Upper lobe of left lung (tissue), 6 donors: ENCODE measurements around the gene NCL. TPM values are rescaled to one million over a fixed set of nuclear protein-coding genes. Genes with fewer than 3 reads are reported as not detected.

Experiments used
- ATAC-seq, 2 donors: fragments of 200-7000 bp; cut with Tn5 transposase; one replicate each; pipeline ENCODE4 v1.9.1; 2022; ENCODE audit warnings: mild to moderate bottlenecking in 2 of 2, moderate library complexity in 2 of 2; ENCODE audit not compliant: low FRiP score in 2 of 2
- DNase-seq, 2 donors: peaks; one replicate each; pipeline ENCODE4 v3.0.0-alpha.2; 2019 to 2020
- H3K27ac ChIP-seq, 4 donors: fragments of 200-600 bp; sonication (generic); one replicate each; pipeline ENCODE4 v1.5.1; 2016 to 2019
- H3K27me3 ChIP-seq, 4 donors: fragments of 200-600 bp; sonication (generic); one replicate each; pipeline ENCODE4 v1.5.1; 2017 to 2019
- H3K36me3 ChIP-seq, 4 donors: fragments of 200-600 bp; sonication (generic); one replicate each; pipeline ENCODE4 v1.5.1; 2016 to 2019
- H3K4me1 ChIP-seq, 4 donors: fragments of 200-600 bp; sonication (generic); one replicate each; pipeline ENCODE4 v1.5.1; 2018 to 2019
- H3K4me3 ChIP-seq, 4 donors: fragments of 200-600 bp; sonication (generic); one replicate each; pipeline ENCODE4 v1.5.1; 2017 to 2019; ENCODE audit warnings: mild to moderate bottlenecking in 2 of 4, moderate library complexity in 1 of 4
- H3K9me3 ChIP-seq, 4 donors: fragments of 200-600 bp; sonication (generic); one replicate each; pipeline ENCODE4 v1.5.1; 2018 to 2019
- CTCF ChIP-seq, 6 experiments: fragments of 450-650 bp in 4 of 6; fragments of 200-600 bp in 2 of 6; sonication (generic) in 2 of 6; IDR thresholded peaks; one replicate each; pipeline ENCODE4 v1.5.1; 2016 to 2019; ENCODE audit warnings: antibody characterized with exemption in 6 of 6
- EP300 ChIP-seq, 4 donors: sonication (generic); formaldehyde crosslinking; IDR thresholded peaks; one replicate each; pipeline ENCODE4 v1.5.1; 2017; ENCODE audit warnings: antibody characterized with exemption in 4 of 4, control low read depth in 2 of 4
- POLR2A ChIP-seq, 4 donors: fragments of 450-650 bp; IDR thresholded peaks; one replicate each; pipeline ENCODE4 v1.5.1; 2016 to 2017; ENCODE audit warnings: antibody characterized with exemption in 4 of 4, mild to moderate bottlenecking in 2 of 4
- POLR2AphosphoS5 ChIP-seq, 2 donors: sonication (generic); formaldehyde crosslinking; IDR thresholded peaks; one replicate each; pipeline ENCODE4 v1.5.1; 2017; ENCODE audit warnings: antibody characterized with exemption in 2 of 2
- WGBS, 2 donors: methylation state at CpG; one replicate each; pipeline ENCODE4 v1.1.5; 2017 to 2018; 5-methylcytosine and 5-hydroxymethylcytosine counted together
- total RNA-seq, 6 donors: library from RNA; depleted of rRNA in 4 of 6; stranded (reverse); fragments of >200 nt in 4 of 6; gene quantifications; one replicate each; pipeline versions ENCODE4 v1.1.0 to v1.2.1, GENCODE V29; 2016 to 2021
- donor health status: DM: no; HTN: no; CAD: no; lungs with moderate emphysema.
- donor health status: DM: no; HTN: yes; CAD: no; lungs with severe emphysema.

The NCL gene
- total RNA-seq, 6 donors from 2014 or later, result 113 to 299 (median 194) TPM

GRCh38 chr2:231480781-231481180 lies 16.5 kb upstream of the NCL start:
- no peaks in the 10 kb centered on the region for H3K36me3 ChIP-seq
- H3K4me1 ChIP-seq, result peaks cover 2 to 14% (median 6%) of the 10 kb centered on the region in 4 donors
- no peaks in the 10 kb centered on the region for H3K9me3 ChIP-seq
- ATAC-seq (no peak), DNase-seq (no peak)
- no peaks in the 10 kb centered on the region for H3K27me3 ChIP-seq
- TF ChIP-seq CTCF (IDR thresholded peaks at IDR 0.05), result no peak
- no peak for TF ChIP-seq POLR2AphosphoS5 (IDR thresholded peaks at IDR 0.05)
- TF ChIP-seq POLR2A (IDR thresholded peaks at IDR 0.05), result no peak
- no peak for TF ChIP-seq EP300 (IDR thresholded peaks at IDR 0.05)
- no peak overlapping the region for H3K27ac ChIP-seq
- H3K4me3 ChIP-seq, result no peak overlapping the region
- whole genome bisulfite sequencing, 2 donors, result 72 to 100% methylated on average over 1 to 3 of the region's 3 CpGs

- H3K27ac ChIP-seq, result no peak overlapping the region
- no peaks in the 10 kb centered on the region for H3K27me3 ChIP-seq
- no peaks in the 10 kb centered on the region for H3K9me3 ChIP-seq
- no peak for DNase-seq
- no peak overlapping the region for H3K4me3 ChIP-seq
- TF ChIP-seq CTCF (IDR thresholded peaks at IDR 0.05), result no peak
- TF ChIP-seq EP300 (IDR thresholded peaks at IDR 0.05), result no peak
- TF ChIP-seq POLR2AphosphoS5 (IDR thresholded peaks at IDR 0.05), result no peak
- no peak for TF ChIP-seq POLR2A (IDR thresholded peaks at IDR 0.05)
- H3K36me3 ChIP-seq, result no peaks in the 10 kb centered on the region
- H3K4me1 ChIP-seq, result peaks cover 2 to 14% (median 6%) of the 10 kb centered on the region in 4 donors
- ATAC-seq, result no peak
- 90 to 93% methylated on average over 9 of the region's 9 CpGs for WGBS, 2 donors
Observed at GRCh38 chr2:231479455-231479854, 15.2 kb upstream of the NCL start.

DNA sequence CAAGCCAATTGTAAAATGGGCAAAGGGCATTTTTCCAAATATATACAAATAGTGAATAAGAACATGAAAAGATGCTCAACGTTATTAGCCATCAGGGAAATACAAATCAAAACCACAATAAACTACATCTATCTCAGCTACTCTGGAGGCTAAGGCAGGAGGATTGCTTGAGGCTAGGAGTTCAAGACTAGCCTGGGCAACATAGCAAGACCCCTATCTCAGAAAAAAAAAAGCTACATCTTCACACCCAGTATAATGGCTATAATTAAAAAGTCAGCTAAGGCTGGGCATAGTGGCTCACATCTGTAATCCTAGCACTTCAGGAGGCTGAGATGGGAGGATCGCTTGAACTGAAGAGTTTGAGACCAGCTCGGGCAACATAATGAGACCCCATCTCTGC lies 12.6 kb upstream of the NCL start:
- 77 to 78% methylated on average over 3 of the region's 3 CpGs for WGBS, 2 donors
- DNase-seq (no peak), ATAC-seq (no peak)
- no peak for TF ChIP-seq POLR2AphosphoS5 (IDR thresholded peaks at IDR 0.05)
- TF ChIP-seq EP300 (IDR thresholded peaks at IDR 0.05), result no peak
- TF ChIP-seq CTCF (IDR thresholded peaks at IDR 0.05), result no peak
- TF ChIP-seq POLR2A (IDR thresholded peaks at IDR 0.05), result no peak
- Histone ChIP-seq H3K27me3 (no peaks in the 10 kb centered on the region), H3K27ac (no peak overlapping the region), H3K4me1 (peaks cover 0 to under 1% (median 0%) of the 10 kb centered on the region in 4 donors), H3K36me3 (no peaks in the 10 kb centered on the region), H3K4me3 (no peak overlapping the region), H3K9me3 (no peaks in the 10 kb centered on the region)

DNA sequence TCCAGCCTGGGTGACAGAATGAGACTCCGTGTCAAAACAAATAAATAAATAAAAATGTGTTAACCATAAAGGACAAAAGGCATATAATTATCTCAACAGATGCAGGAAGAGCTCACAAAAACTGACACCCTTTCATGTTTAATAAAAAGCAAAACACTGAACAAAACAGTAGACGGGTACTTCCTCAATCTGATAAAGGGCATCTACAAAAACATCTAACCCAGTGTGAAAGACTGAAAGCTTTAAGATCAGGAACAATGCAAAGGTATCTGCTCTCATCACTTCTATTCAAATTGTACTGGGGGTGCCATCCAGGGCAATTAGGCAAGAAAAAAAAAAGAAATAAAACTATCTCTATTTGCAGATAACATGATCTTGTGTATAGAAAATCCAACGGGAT lies 11.7 kb upstream of the NCL start:
- no peak for ATAC-seq
- no peak overlapping the region for H3K27ac ChIP-seq
- H3K4me1 ChIP-seq, result no peaks in the 10 kb centered on the region
- WGBS, 2 donors, result 39 to 53% methylated on average over 3 of the region's 3 CpGs
- TF ChIP-seq POLR2A (IDR thresholded peaks at IDR 0.05), result no peak
- TF ChIP-seq EP300 (IDR thresholded peaks at IDR 0.05), result no peak
- TF ChIP-seq CTCF (IDR thresholded peaks at IDR 0.05), result no peak
- TF ChIP-seq POLR2AphosphoS5 (IDR thresholded peaks at IDR 0.05), result no peak
- no peaks in the 10 kb centered on the region for H3K27me3 ChIP-seq
- no peaks in the 10 kb centered on the region for H3K36me3 ChIP-seq
- H3K4me3 ChIP-seq, result no peak overlapping the region
- no peak for DNase-seq
- H3K9me3 ChIP-seq, result no peaks in the 10 kb centered on the region

GRCh38 chr2:231472816-231473215 lies 8.5 kb upstream of the NCL start:
- 68 to 88% methylated on average over 3 of the region's 3 CpGs for WGBS, 2 donors
- peaks cover 0 to 6% (median 0%) of the 10 kb centered on the region in 4 donors for H3K4me1 ChIP-seq
- no peak overlapping the region for H3K27ac ChIP-seq
- no peak for DNase-seq
- TF ChIP-seq POLR2AphosphoS5 (IDR thresholded peaks at IDR 0.05) (no peak), POLR2A (IDR thresholded peaks at IDR 0.05) (no peak), CTCF (IDR thresholded peaks at IDR 0.05) (no peak), EP300 (IDR thresholded peaks at IDR 0.05) (no peak)
- no peaks in the 10 kb centered on the region for H3K36me3 ChIP-seq
- no peak overlapping the region for H3K4me3 ChIP-seq
- no peaks in the 10 kb centered on the region for H3K27me3 ChIP-seq
- H3K9me3 ChIP-seq, result no peaks in the 10 kb centered on the region
- ATAC-seq, result no peak
